CD4-positive, CD25-positive, alpha-beta regulatory T cell (primary cell): ENCODE data around the gene RPE. TPM values are rescaled to one million over a fixed set of nuclear protein-coding genes. Genes with fewer than 3 reads are reported as not detected.
A peak's percentile ranks its signal among the peaks of the same experiment; 100 is the strongest.

ENCODE experiments used
- ATAC-seq, 2 donors: fragments of 150-1000 bp; cut with Tn5 transposase; one replicate each; pipeline ENCODE4 v1.10.0; 2021; ENCODE audit warnings: low read depth in 2 of 2, moderate number of reproducible peaks in 2 of 2, moderate library complexity in 1 of 2
- DNase-seq, 3 donors: peaks; one replicate each; pipeline versions ENCODE4 v3.0.0 to v3.0.0-alpha.2; 2012 to 2022; ENCODE audit warnings: mixed read lengths in 1 of 3
- H3K27ac ChIP-seq: one replicate; pipeline ENCODE4 v1.7.0; 2013; ENCODE audit warnings: mild to moderate bottlenecking, low read length; ENCODE audit not compliant: insufficient read depth, poor library complexity, severe bottlenecking
- H3K27me3 ChIP-seq: one replicate; pipeline ENCODE4 v1.7.0; 2013; ENCODE audit warnings: low read length; ENCODE audit not compliant: control insufficient read depth, insufficient read depth
- H3K36me3 ChIP-seq: one replicate; pipeline ENCODE4 v1.7.0; 2013; ENCODE audit warnings: mild to moderate bottlenecking, low read length, moderate library complexity; ENCODE audit not compliant: control insufficient read depth, insufficient read depth
- H3K4me1 ChIP-seq: 2 replicates; pipeline ENCODE4 v1.7.0; 2013; ENCODE audit warnings: mild to moderate bottlenecking, low read length; ENCODE audit not compliant: insufficient read depth, control insufficient read depth, poor library complexity, severe bottlenecking
- H3K4me3 ChIP-seq: one replicate; pipeline ENCODE4 v1.7.0; 2013; ENCODE audit warnings: low read depth, mild to moderate bottlenecking, low read length, moderate library complexity
- H3K9me3 ChIP-seq, 2 experiments: 1 replicate in 1 of 2; 2 replicates in 1 of 2; pipeline ENCODE4 v1.7.0; 2013; ENCODE audit warnings: low read length in 2 of 2, mild to moderate bottlenecking in 1 of 2, moderate library complexity in 1 of 2; ENCODE audit not compliant: control insufficient read depth in 2 of 2
- H3K27ac Mint-ChIP-seq, 3 donors: one replicate each; pipeline ENCODE4 v1.8.0; 2020 to 2022; ENCODE audit warnings: mild to moderate bottlenecking in 3 of 3, mixed read lengths in 3 of 3, moderate library complexity in 2 of 3
- H3K27me3 Mint-ChIP-seq: one replicate; pipeline ENCODE4 v1.8.0; 2022; ENCODE audit warnings: mild to moderate bottlenecking, mixed read lengths
- H3K36me3 Mint-ChIP-seq: one replicate; pipeline ENCODE4 v1.8.0; 2020; ENCODE audit warnings: mixed read lengths
- H3K4me1 Mint-ChIP-seq, 4 donors: one replicate each; pipeline ENCODE4 v1.8.0; 2020 to 2022; ENCODE audit warnings: mixed read lengths in 4 of 4, mild to moderate bottlenecking in 1 of 4
- H3K4me3 Mint-ChIP-seq, 4 donors: one replicate each; pipeline ENCODE4 v1.8.0; 2020 to 2022; ENCODE audit warnings: mild to moderate bottlenecking in 4 of 4, mixed read lengths in 4 of 4, moderate library complexity in 3 of 4
- H3K9me3 Mint-ChIP-seq, 7 donors: one replicate each; pipeline ENCODE4 v1.8.0; 2020 to 2022; ENCODE audit warnings: mixed read lengths in 7 of 7, mild to moderate bottlenecking in 3 of 7, moderate library complexity in 2 of 7
- polyA plus RNA-seq, 4 donors: library from polyadenylated mRNA; unstranded; fragments of 300-500 nt; fragmentation: Illumina TruSeq; gene quantifications; one replicate each; pipeline ENCODE4 v1.2.3, GENCODE V29; 2021
- total RNA-seq: library from RNA; stranded (reverse); gene quantifications from one replicate; pipeline ENCODE4 v1.2.3, GENCODE V29; 2022

RPE gene
- total RNA-seq (17.9 TPM), polyA plus RNA-seq (10 to 100 TPM; 21.2 to 25.0 (median 23.1) TPM)

GRCh38 chr2:210002158-210003157 is at the start of gene RPE:
TSS of gene RPE (plus strand) at chr2:210002638. CDS start at chr2:210002662, 24 bp downstream.
- Histone ChIP-seq H3K27ac (peak within 1 kb of the TSS; percentile 82), H3K27me3 (no peaks in the 10 kb centered on the region), H3K9me3 (no peaks in the 10 kb centered on the region), H3K36me3 (peaks cover 11% of the 10 kb centered on the region), H3K4me1 (peaks cover 33% of the 10 kb centered on the region), H3K4me3 (peak within 1 kb of the TSS; percentile 93)
- Mint-ChIP-seq H3K4me1 (peaks cover 10 to 65% (median 51%) of the 10 kb centered on the region in 4 donors), H3K4me3 (peak within 1 kb of the TSS; percentile 96 to 99 (median 97)), H3K36me3 (peaks cover 5% of the 10 kb centered on the region), H3K9me3 (no peaks in the 10 kb centered on the region), H3K27me3 (peaks cover 9% of the 10 kb centered on the region), H3K27ac (peak within 1 kb of the TSS; percentile 86 to 99 (median 98))
- DNase-seq (peak; percentile 95 to 97 (median 96)), ATAC-seq (peak; percentile 98 to 100)

- H3K36me3 ChIP-seq: no peaks in the 10 kb centered on the region
- H3K4me3 Mint-ChIP-seq: no peak overlapping the region
- H3K27me3 Mint-ChIP-seq: peaks cover 11% of the 10 kb centered on the region
- no peak overlapping the region for H3K4me3 ChIP-seq
- peaks cover 0 to 2% (median 0%) of the 10 kb centered on the region in 7 donors for H3K9me3 Mint-ChIP-seq
- ATAC-seq (no peak), DNase-seq (no peak)
- H3K27me3 ChIP-seq: peaks cover 2% of the 10 kb centered on the region
- H3K4me1 ChIP-seq: no peaks in the 10 kb centered on the region
- H3K4me1 Mint-ChIP-seq: no peaks in the 10 kb centered on the region
- no peaks in the 10 kb centered on the region for H3K9me3 ChIP-seq
- no peak overlapping the region for H3K27ac ChIP-seq
- no peaks in the 10 kb centered on the region for H3K36me3 Mint-ChIP-seq
- no peak overlapping the region for H3K27ac Mint-ChIP-seq
These were observed 46.2 kb upstream of the RPE start for GRCh38 chr2:209956271-209956670.

- Histone ChIP-seq H3K36me3 (no peaks in the 10 kb centered on the region), H3K27ac (no peak overlapping the region), H3K9me3 (no peaks in the 10 kb centered on the region), H3K4me3 (no peak overlapping the region), H3K27me3 (peaks cover 2% of the 10 kb centered on the region), H3K4me1 (no peaks in the 10 kb centered on the region)
- Mint-ChIP-seq H3K27me3 (peaks cover 17% of the 10 kb centered on the region), H3K9me3 (peaks cover 0 to 2% (median 0%) of the 10 kb centered on the region in 7 donors), H3K27ac (no peak overlapping the region), H3K4me3 (no peak overlapping the region), H3K4me1 (no peaks in the 10 kb centered on the region), H3K36me3 (no peaks in the 10 kb centered on the region)
- DNase-seq: no peak
- ATAC-seq: no peak
These were observed 44.4 kb upstream of the RPE start for GRCh38 chr2:209958016-209958415.

GRCh38 chr2:209960045-209960444 is 42.4 kb upstream of the RPE start:
- Mint-ChIP-seq H3K9me3 (peaks cover 0 to 2% (median 0%) of the 10 kb centered on the region in 7 donors), H3K4me1 (no peaks in the 10 kb centered on the region), H3K27ac (no peak overlapping the region), H3K36me3 (no peaks in the 10 kb centered on the region), H3K4me3 (no peak overlapping the region), H3K27me3 (peaks cover 24% of the 10 kb centered on the region)
- no peaks in the 10 kb centered on the region for H3K4me1 ChIP-seq
- no peaks in the 10 kb centered on the region for H3K9me3 ChIP-seq
- no peak overlapping the region for H3K27ac ChIP-seq
- H3K36me3 ChIP-seq: no peaks in the 10 kb centered on the region
- ATAC-seq (no peak), DNase-seq (no peak)
- H3K4me3 ChIP-seq: no peak overlapping the region
- no peaks in the 10 kb centered on the region for H3K27me3 ChIP-seq

- no peak overlapping the region for H3K27ac Mint-ChIP-seq
- peaks cover 21% of the 10 kb centered on the region for H3K27me3 Mint-ChIP-seq
- no peak overlapping the region for H3K4me3 ChIP-seq
- no peaks in the 10 kb centered on the region for H3K9me3 ChIP-seq
- H3K4me1 Mint-ChIP-seq: no peaks in the 10 kb centered on the region
- H3K36me3 Mint-ChIP-seq: no peaks in the 10 kb centered on the region
- H3K4me3 Mint-ChIP-seq: no peak overlapping the region
- H3K27me3 ChIP-seq: no peaks in the 10 kb centered on the region
- H3K4me1 ChIP-seq: no peaks in the 10 kb centered on the region
- H3K27ac ChIP-seq: no peak overlapping the region
- H3K36me3 ChIP-seq: no peaks in the 10 kb centered on the region
- no peaks in the 10 kb centered on the region for H3K9me3 Mint-ChIP-seq
- ATAC-seq: peak; percentile 46 to 70
- peak in 2 of 3 donors; percentile 11 to 60 for DNase-seq
These were observed 41.5 kb upstream of the RPE start for GRCh38 chr2:209960676-209961630.

GRCh38 chr2:209965723-209966122 is 36.7 kb upstream of the RPE start:
- no peak overlapping the region for H3K27ac ChIP-seq
- H3K27me3 Mint-ChIP-seq: peaks cover 23% of the 10 kb centered on the region
- H3K36me3 ChIP-seq: no peaks in the 10 kb centered on the region
- H3K27ac Mint-ChIP-seq: no peak overlapping the region
- no peak overlapping the region for H3K4me3 Mint-ChIP-seq
- ATAC-seq (no peak), DNase-seq (no peak)
- peaks cover 4% of the 10 kb centered on the region for H3K27me3 ChIP-seq
- H3K4me1 Mint-ChIP-seq: no peaks in the 10 kb centered on the region
- no peak overlapping the region for H3K4me3 ChIP-seq
- no peaks in the 10 kb centered on the region for H3K9me3 ChIP-seq
- H3K36me3 Mint-ChIP-seq: no peaks in the 10 kb centered on the region
- H3K9me3 Mint-ChIP-seq: no peaks in the 10 kb centered on the region
- no peaks in the 10 kb centered on the region for H3K4me1 ChIP-seq

- Histone ChIP-seq H3K27ac (no peak overlapping the region), H3K9me3 (no peaks in the 10 kb centered on the region), H3K36me3 (no peaks in the 10 kb centered on the region), H3K4me1 (no peaks in the 10 kb centered on the region), H3K4me3 (no peak overlapping the region), H3K27me3 (peaks cover 9% of the 10 kb centered on the region)
- no peak overlapping the region for H3K4me3 Mint-ChIP-seq
- H3K9me3 Mint-ChIP-seq: no peaks in the 10 kb centered on the region
- ATAC-seq (no peak), DNase-seq (no peak)
- H3K4me1 Mint-ChIP-seq: no peaks in the 10 kb centered on the region
- no peaks in the 10 kb centered on the region for H3K36me3 Mint-ChIP-seq
- H3K27ac Mint-ChIP-seq: no peak overlapping the region
- H3K27me3 Mint-ChIP-seq: peaks cover 15% of the 10 kb centered on the region
These were observed 32.7 kb upstream of the RPE start for GRCh38 chr2:209969692-209970091.
